CD4-positive, alpha-beta T cell (primary cell): ENCODE data around the gene RAB6B. TPM values are rescaled to one million over a fixed set of nuclear protein-coding genes. Genes with fewer than 3 reads are reported as not detected.

Experiments used
- ATAC-seq: fragments of 200-7000 bp; cut with Tn5 transposase; one replicate; pipeline ENCODE4 v1.10.0; 2022; ENCODE audit warnings: mild to moderate bottlenecking; ENCODE audit not compliant: poor library complexity
- CTCF ChIA-PET: fragments of 350-600 bp; sonication (Branson Sonifier 250); formaldehyde crosslinking; loops from one replicate; lab custom pipeline; 2021; ENCODE audit warnings: antibody characterized with exemption, inconsistent platforms; lab: Charles Lee
- POLR2A ChIA-PET: fragments of 350-600 bp; sonication (Branson Sonifier 250); formaldehyde crosslinking; loops from one replicate; lab custom pipeline; 2021; ENCODE audit warnings: antibody characterized with exemption, inconsistent platforms; lab: Charles Lee
- DNase-seq, 14 experiments: peaks; one replicate each; pipeline ENCODE4 v3.0.0-alpha.2; 2013 to 2020; ENCODE audit warnings: mixed read lengths in 2 of 14
- H3K27ac ChIP-seq, 2 donors: one replicate each; pipeline versions ENCODE4 v1.5.1 to v1.7.0; 2013; ENCODE audit warnings: low read length in 2 of 2, low read depth in 1 of 2, mild to moderate bottlenecking in 1 of 2
- H3K27me3 ChIP-seq, 2 experiments: 1 replicate in 1 of 2; 2 replicates in 1 of 2; pipeline versions ENCODE4 v1.6.1 to v1.7.0; 2013; ENCODE audit warnings: low read length in 2 of 2, control low read depth in 1 of 2, mild to moderate bottlenecking in 1 of 2, moderate library complexity in 1 of 2; ENCODE audit not compliant: insufficient read depth in 2 of 2, control insufficient read depth in 1 of 2
- H3K36me3 ChIP-seq: one replicate; pipeline ENCODE4 v1.6.1; 2013; ENCODE audit warnings: low read length, control low read depth; ENCODE audit not compliant: insufficient read depth
- H3K4me1 ChIP-seq: one replicate; pipeline ENCODE4 v1.6.1; 2013; ENCODE audit warnings: low read length, control low read depth; ENCODE audit not compliant: insufficient read depth
- H3K4me3 ChIP-seq: one replicate; pipeline ENCODE4 v1.5.1; 2013; ENCODE audit warnings: mild to moderate bottlenecking, low read length, moderate library complexity
- H3K9me3 ChIP-seq, 2 experiments: 1 replicate in 1 of 2; 2 replicates in 1 of 2; pipeline versions ENCODE4 v1.6.1 to v1.7.0; 2013; ENCODE audit warnings: low read length in 2 of 2, mild to moderate bottlenecking in 2 of 2, control low read depth in 1 of 2, moderate library complexity in 1 of 2; ENCODE audit not compliant: control insufficient read depth in 1 of 2, insufficient read depth in 1 of 2
- H3K27ac Mint-ChIP-seq: one replicate; pipeline ENCODE4 v1.8.0; 2020; ENCODE audit warnings: mixed read lengths
- H3K27me3 Mint-ChIP-seq: one replicate; pipeline ENCODE4 v1.8.0; 2021; ENCODE audit warnings: mixed read lengths
- H3K36me3 Mint-ChIP-seq: one replicate; pipeline ENCODE4 v1.8.0; 2021; ENCODE audit warnings: low read depth, mixed read lengths
- H3K4me1 Mint-ChIP-seq: one replicate; pipeline ENCODE4 v1.8.0; 2021; ENCODE audit warnings: low read depth, mixed read lengths
- H3K4me3 Mint-ChIP-seq: one replicate; pipeline ENCODE4 v1.8.0; 2020; ENCODE audit warnings: mild to moderate bottlenecking, mixed read lengths
- H3K9me3 Mint-ChIP-seq: one replicate; pipeline ENCODE4 v1.8.0; 2020; ENCODE audit warnings: mixed read lengths
- CTCF ChIP-seq: fragments of 200-600 bp; IDR thresholded peaks from one replicate; pipeline ENCODE4 v1.8.0; 2022; ENCODE audit warnings: antibody characterized with exemption, mild to moderate bottlenecking
- intact Hi-C, 2 experiments: fragments of 100-400 bp; cut with DNase I in 1 of 2; cut with micrococcal nuclease in 1 of 2; formaldehyde crosslinking; loops; one replicate each; pipeline versions ENCODE4 v1.15.1 to v1.9.0; 2023 to 2025; cut with DNase I, micrococcal nuclease
- total RNA-seq, 174 experiments: library from RNA in 2 of 174; stranded (reverse) in 2 of 174; gene quantifications; one replicate each; pipeline ENCODE4 v1.2.3 and lab custom pipeline; 2021 to 2026

RAB6B gene
- total RNA-seq, 2 experiments from 2014 or later: not detected

GRCh38 chr3:133835961-133836360 is 59.7 kb downstream of the RAB6B start:
- H3K27ac ChIP-seq: no peak overlapping the region
- ChIA-PET CTCF (no interaction called here), POLR2A (no interaction called here)
- H3K4me1 ChIP-seq: no peaks in the 10 kb centered on the region
- no peak overlapping the region for H3K27ac Mint-ChIP-seq
- DNase-seq (no peak), ATAC-seq (no peak)
- H3K36me3 ChIP-seq: no peaks in the 10 kb centered on the region
- no peaks in the 10 kb centered on the region for H3K9me3 ChIP-seq
- no peaks in the 10 kb centered on the region for H3K27me3 Mint-ChIP-seq
- H3K4me3 Mint-ChIP-seq: no peak overlapping the region
- H3K4me3 ChIP-seq: no peak overlapping the region
- TF ChIP-seq CTCF: no peak
- intact Hi-C loops: no loop called here
- H3K27me3 ChIP-seq: no peaks in the 10 kb centered on the region
- H3K9me3 Mint-ChIP-seq: no peaks in the 10 kb centered on the region
- H3K4me1 Mint-ChIP-seq: no peaks in the 10 kb centered on the region
- no peaks in the 10 kb centered on the region for H3K36me3 Mint-ChIP-seq

DNA sequence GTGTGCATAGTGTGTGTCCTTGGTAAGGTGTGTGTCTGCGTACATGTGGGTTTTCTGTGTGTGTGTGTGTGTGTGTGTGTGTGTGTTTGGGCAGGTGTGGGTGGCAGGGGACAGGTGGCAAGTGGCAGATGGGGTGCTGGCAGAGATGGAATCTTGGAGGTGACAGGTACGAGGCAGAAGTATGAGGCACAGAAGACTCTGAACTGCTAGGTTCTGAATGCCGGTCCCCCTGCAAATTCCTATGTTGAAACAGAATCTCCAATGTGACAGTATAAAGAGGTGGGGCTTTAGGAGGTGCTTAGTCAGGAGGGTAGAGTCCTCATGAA is 60.3 kb downstream of the RAB6B start:
- no peaks in the 10 kb centered on the region for H3K9me3 Mint-ChIP-seq
- no peak overlapping the region for H3K4me3 Mint-ChIP-seq
- CTCF ChIA-PET: no interaction called here
- H3K36me3 Mint-ChIP-seq: no peaks in the 10 kb centered on the region
- ATAC-seq (no peak), DNase-seq (no peak)
- H3K4me1 ChIP-seq: no peaks in the 10 kb centered on the region
- H3K4me3 ChIP-seq: no peak overlapping the region
- POLR2A ChIA-PET: no interaction called here
- no peaks in the 10 kb centered on the region for H3K27me3 Mint-ChIP-seq
- H3K4me1 Mint-ChIP-seq: no peaks in the 10 kb centered on the region
- no peak for TF ChIP-seq CTCF
- no peaks in the 10 kb centered on the region for H3K27me3 ChIP-seq
- H3K9me3 ChIP-seq: no peaks in the 10 kb centered on the region
- H3K27ac ChIP-seq: no peak overlapping the region
- intact Hi-C loops: no loop called here
- no peaks in the 10 kb centered on the region for H3K36me3 ChIP-seq
- H3K27ac Mint-ChIP-seq: no peak overlapping the region

GRCh38 chr3:133834621-133835417 is 60.9 kb downstream of the RAB6B start:
- no peaks in the 10 kb centered on the region for H3K27me3 ChIP-seq
- ChIA-PET CTCF (no interaction called here), POLR2A (no interaction called here)
- intact Hi-C loops: no loop called here
- ATAC-seq: no peak
- H3K36me3 Mint-ChIP-seq: no peaks in the 10 kb centered on the region
- DNase-seq: no peak
- no peaks in the 10 kb centered on the region for H3K36me3 ChIP-seq
- no peaks in the 10 kb centered on the region for H3K4me1 Mint-ChIP-seq
- no peaks in the 10 kb centered on the region for H3K9me3 Mint-ChIP-seq
- H3K4me1 ChIP-seq: no peaks in the 10 kb centered on the region
- no peak overlapping the region for H3K27ac Mint-ChIP-seq
- no peaks in the 10 kb centered on the region for H3K9me3 ChIP-seq
- H3K4me3 ChIP-seq: no peak overlapping the region
- H3K27ac ChIP-seq: no peak overlapping the region
- no peak overlapping the region for H3K4me3 Mint-ChIP-seq
- no peak for TF ChIP-seq CTCF
- H3K27me3 Mint-ChIP-seq: no peaks in the 10 kb centered on the region
